NCI-H2029 (cell line): ENCODE results near the gene RPS6KA6.
"Not testable (repeated sequence)": the region's sequence is repeated elsewhere in the genome, so short reads cannot be mapped to it uniquely, and the experiment has no call there.

Experiments used
- DNase-seq: peaks from one replicate; lab custom pipeline; 2025; lab: John Stamatoyannopoulos, UW

RPS6KA6 gene

DNA sequence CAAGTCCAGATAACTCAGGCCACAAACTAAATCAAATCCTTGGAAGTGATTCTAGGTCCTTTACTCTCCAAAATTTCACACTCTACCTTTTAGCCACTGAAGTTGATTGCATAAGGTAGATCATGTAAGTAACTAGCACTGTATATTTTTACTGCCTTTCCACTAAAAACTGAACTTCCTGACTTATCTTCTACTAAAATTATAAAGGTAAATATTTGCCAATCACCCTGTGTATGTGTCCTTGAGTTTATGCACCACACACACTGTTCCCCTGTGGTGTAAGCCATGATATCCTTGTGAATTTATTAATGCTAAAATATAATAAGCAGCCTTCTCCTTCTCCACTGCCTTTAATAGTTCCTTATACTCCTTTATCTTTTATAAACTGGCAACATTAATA is 25.6 kb downstream of the RPS6KA6 start:
- no peak for DNase-seq

DNA sequence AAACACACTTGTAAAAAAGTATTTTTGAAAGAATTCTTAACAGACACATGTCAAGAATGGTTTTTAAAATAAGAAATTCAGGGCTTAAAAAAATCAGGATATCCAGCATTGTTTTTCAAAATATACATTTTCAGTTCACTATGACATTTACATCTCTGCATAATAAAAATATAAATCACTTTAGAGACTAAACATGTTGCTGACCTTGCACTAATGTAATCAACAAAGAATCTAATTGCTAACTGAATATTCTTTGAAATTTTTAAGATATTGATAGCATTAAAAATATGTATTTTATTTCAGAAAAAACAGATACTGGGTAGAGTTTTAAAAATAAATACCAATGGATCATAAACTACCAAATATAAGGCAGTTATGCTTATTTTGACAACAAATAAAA is 26.4 kb downstream of the RPS6KA6 start:
- no peak for DNase-seq

DNA sequence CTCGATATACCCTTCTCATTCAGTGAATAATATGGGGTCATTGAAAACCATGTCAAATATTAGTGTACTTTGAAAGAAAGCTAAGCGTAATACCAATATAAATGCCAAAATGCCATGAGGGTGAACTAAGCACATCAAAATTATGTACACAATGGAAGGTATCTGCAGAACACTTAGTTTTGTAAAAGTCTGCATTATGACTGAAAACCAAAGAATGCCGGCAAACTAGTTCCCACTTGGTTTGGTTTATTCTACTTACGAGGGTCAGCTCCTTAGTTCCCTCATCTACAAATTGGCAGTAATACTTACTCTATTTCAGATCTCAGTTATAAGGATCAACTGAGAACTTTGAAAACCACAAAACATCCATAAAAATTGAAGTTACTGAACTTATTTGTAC is 27.3 kb downstream of the RPS6KA6 start:
- no peak for DNase-seq

DNA sequence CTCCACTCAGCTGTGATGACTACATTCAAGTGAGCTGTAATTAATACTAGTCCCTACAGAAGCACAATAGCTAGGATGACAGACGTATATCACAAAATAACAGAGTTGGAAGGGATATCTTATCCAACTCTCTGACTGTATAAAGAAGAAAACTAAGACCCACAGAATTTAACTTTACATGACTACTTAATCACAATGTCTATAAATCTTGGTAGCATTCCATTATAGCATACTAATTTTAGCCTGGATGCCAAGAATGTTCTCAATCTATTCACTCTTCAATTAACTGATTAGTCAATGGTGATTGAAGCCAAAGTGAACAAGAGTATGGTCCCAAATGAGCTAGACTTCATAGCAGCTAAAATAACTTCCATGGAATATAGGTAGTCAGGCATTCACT is 31.2 kb downstream of the RPS6KA6 start:
- no peak for DNase-seq

DNA sequence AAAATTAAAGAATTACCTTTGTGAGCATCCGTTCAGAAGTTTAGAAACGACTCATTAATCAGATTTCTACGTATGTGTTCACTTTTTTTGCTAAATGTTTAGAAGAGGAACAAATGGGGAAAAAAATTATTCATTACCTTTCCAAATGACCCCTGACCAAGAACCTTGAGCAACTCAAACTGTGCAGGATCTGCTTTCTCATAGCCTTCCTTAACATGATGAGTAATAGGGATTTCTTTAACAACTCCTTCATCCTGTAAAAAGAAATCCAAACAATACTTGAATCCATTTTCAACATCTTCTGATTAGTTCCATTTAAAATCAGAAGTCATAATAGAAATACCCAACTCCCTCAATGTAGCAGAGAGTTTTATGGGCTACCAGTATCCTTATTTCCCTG is 32.1 kb downstream of the RPS6KA6 start:
- no peak for DNase-seq

DNA sequence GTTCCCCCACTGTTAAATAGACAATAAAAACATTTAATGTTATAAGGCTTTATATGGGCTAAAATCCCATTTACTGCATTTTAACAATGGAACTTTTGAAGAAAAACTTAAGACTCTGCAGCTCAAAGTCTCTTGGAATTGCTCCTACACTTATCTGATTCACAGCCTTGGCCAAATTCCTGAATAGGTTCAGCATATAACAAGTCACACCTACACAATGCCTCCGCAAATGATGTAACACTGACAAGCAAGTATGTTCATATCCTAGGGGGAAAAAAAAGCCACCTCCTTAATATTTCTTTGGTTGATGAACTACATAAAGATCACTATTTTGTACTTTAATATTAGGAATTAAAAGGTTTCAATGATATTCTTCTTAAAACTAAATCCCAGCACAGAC is 34.5 kb downstream of the RPS6KA6 start:
- no peak for DNase-seq

DNA sequence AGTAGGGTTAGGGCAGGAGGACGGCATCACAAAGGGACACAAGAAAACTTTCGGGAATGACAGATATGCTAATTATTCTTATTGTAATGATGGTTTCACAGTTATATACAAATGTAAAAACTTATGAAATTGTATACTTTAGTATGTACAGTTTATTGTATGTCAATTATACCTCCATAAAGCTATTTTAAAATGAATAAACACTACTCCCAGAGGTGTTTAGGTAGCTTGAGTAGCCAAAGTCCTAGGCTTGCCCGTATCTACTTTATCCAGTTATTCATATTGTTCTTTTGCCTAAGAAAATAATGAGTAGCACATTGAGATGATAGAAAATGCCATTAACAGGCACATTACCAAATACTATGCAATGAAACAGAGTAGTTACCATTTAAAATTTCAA is 43.0 kb downstream of the RPS6KA6 start:
- DNase-seq: no peak

DNA sequence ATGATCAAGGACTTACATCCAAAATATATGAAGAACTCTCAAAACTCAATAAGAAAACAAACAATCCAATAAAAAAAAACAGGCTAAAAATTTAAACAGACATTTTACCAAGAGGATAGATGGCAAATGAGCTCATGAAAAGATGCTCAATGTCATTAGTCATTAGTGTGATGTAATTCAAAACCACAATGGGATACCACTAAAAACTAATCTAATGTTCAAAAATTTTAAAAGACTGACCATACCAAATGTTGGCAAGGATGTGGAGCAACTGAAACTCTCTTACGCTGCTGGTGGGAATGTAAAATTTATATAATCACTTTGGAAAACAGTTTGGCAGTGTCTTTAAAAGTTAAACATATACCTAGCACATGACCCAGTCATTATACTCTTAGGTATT is 43.7 kb downstream of the RPS6KA6 start:
- no peak for DNase-seq

DNA sequence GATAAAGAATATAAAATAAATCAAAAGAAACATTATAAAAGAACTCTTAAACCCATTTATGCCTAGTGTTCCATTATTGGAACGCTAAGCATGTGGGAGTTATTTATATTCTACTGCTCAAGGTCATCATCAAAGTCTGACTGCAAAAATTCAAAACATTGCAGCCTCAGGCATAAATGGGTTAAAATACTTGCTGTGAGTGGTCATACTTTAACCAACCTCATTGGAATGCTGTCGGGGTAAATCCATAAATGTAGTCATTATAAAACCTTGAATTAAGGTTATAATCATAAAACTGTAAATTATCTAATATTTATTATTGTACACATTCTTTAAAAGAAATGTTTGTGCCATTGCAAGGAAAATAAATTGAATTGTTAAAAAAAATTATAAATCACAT is 55.0 kb downstream of the RPS6KA6 start:
- no peak for DNase-seq

DNA sequence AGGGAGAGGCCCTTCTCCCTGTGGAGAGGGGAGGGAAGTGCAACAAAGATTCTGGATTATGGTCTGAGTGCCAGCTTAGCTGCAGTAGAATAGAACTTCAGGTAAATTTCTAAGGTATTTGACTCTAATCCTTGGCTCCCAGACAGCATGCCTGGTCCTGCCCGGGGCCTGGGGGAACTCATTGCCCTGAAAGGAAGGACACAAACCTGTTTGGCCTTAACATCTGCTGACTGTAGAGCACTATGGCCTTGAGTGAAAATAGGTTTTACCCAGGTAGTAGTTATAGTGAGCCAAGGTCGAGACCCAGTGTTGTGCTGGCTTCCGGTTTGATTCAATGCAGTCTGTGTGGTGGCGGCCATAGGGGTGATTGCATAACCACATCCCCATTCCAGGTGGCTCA is 64.4 kb downstream of the RPS6KA6 start:
- no peak for DNase-seq

DNA sequence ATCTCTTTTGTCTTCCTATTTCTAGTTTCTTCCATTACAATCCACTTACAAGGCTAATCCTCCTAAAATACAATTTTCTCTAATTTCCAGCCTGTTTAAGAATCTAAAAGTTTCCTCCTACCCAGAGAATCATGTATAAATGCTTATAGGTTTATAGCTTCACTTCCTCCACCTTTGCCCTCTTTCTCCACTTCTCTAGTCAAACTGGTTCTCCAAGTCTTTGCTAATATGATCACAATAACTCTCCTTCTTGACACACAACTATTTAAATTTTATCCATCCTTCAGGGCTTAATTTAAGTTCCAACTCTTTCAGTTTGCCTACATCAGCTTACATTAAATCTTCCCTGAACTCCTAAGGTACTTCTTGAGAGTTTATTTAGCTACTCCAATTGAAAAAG is 69.2 kb downstream of the RPS6KA6 start:
- DNase-seq: no peak

DNA sequence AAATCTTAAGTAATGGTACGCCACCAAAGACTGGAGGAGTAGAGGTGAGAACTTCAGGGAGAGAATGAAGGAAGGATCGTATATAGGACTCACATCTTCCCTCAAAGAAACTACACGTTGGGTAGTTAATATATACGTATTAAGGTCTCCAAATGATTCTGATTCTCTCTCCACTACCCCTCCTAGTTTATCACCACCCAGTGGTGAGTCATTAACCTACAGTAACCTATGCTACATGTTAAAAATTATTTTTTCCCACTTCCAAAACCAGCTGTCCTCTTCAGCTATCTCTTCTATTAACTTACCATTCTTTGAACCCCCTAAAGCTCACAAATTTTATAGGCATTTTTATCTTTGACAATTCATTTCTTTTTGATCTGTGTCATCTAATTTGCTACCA is 69.7 kb downstream of the RPS6KA6 start:
- no peak for DNase-seq

DNA sequence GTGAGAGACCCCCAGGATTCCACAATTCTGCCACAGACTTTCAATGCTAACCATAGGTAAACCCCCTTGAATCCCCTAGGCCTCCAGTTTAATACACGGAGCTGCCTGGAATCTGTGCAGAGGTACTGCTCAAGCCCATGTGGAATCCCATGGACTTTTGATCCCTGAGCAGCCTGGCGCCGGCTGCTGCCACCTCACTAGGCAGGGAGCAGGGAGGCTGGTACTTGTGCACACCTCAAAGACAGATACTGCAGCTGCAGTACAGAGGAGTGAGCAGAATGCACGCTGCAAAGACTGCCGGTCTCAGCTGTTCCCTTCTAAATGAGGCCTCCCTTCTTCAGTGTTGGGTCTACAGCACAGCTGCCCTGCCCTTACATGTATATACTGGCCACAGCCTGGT is 79.4 kb downstream of the RPS6KA6 start:
- no peak for DNase-seq

DNA sequence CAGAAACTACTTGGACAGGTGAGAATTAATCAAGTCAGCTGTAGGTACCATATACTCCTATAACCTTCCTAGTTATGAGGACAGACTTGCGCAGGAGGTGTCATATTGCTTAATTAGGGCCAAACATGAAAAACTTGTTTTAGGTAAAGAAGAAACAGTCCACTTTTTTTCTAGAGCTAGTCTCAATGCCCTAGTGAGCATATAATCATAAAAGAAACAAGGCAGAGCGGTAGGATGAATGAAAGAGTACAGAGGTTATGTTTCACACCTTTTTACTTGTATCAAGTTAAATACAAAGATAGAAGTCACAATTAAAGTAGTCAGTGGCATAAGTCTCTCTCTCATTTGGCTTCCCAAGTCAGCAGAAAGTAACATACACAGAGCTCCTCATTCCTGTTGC is 88.9 kb downstream of the RPS6KA6 start:
- no peak for DNase-seq

DNA sequence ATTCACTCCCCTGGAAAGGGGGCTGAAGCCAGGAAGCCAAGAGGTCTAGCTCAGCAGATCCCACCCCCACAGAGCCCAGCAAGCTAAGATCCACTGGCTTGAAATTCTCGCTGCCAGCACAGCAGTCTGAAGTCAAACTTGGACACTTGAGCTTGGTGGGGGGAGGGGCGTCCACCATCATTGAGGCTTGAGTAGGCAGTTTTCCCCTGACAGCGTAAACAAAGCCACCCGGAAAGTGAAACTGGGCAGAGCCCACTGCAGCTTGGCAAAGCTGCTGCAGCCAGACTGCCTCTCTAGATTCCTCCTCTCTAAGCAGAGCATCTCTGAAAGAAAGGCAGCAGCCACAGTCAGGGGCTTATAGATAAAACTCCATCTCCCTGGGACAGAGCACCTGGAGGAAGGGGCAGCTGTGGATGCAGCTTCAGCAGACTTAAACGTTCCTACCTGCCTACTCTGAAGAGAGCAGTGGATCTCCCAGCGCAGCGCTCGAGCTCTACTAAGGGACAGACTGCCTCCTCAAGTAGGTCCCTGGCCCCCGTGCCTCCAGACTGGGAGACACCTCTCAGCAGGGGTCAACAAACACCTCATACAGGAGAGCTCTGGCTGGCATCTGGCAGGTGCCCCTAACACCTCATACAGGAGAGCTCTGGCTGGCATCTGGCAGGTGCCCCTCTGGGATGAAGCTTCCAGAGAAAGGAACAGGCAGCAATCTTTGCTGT is 108.4 kb downstream of the RPS6KA6 start:
- DNase-seq: not testable (repeated sequence)

DNA sequence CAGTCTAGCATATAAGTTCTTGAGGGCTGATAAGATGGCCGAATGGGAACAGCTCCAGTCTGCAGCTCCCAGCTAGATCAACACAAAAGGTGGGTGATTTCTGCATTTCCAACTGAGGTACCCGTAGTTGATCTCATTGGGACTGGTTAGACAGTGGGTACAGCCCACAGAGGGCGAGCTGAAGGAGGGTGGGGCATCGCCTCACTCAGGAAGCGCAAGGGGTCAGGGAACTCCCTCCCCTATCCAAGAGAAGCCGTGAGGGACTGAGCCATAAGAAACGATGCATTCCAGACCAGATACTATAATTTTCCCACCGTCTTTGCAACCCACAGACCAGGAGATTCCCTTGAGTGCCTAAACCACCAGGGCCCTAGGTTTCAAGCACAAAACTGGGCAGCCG is 109.0 kb downstream of the RPS6KA6 start:
- DNase-seq: no peak

DNA sequence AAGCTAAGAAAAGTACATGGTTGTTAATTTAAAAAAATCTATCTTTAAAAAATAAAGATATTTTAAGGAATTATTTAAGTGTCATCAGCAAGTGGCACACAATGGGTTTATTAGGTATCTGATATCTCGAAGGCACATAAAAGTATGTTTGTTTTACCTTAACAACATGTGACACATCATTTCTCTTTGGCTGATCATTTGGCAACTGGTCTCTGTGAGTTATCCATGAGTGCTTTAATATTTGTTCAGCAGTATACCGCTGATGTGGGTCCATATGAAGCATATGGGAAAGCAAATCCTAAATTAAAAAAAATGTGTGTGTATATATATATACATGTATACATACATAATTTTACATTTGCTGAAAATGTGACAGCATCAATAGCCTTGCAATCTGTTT is 123.2 kb downstream of the RPS6KA6 start:
- no peak for DNase-seq

DNA sequence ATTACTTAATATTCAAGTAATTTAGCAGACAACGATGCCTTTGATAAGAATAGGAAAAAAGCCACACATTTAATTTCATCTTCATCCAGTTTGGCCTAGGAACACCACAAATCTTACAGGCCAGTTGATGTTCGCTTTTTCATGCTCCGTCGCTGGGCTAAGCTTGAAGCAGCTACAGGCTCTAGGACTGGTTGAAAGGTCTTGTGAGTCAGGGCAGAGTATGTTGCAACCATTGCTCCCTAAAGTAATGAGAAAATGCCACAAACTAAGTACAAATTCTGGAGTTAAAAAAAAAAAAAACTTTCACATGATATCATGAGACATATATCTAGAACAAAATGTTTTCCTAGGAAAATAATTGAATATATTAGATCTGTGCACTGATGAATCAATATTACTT is 123.8 kb downstream of the RPS6KA6 start:
- no peak for DNase-seq

DNA sequence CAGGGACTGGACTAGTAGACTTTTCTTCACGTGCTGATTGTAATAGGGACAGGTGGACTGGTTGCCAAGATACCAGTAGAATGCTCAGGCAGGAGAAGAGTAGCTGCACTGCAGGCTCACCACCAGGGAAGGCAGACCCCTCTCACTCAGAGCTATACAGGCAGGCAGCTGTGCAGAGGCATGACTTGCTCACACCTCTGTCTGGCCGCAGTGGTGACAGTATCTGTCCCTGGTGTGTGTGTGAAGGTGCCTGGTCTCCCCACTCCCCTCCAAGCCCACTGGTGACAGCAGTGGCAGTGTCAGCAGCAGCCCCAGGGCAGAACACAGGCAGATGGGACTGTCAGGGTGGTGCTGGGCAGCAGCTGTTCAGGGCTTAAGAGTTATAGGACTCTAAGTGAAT is 140.7 kb downstream of the RPS6KA6 start:
- DNase-seq: no peak

DNA sequence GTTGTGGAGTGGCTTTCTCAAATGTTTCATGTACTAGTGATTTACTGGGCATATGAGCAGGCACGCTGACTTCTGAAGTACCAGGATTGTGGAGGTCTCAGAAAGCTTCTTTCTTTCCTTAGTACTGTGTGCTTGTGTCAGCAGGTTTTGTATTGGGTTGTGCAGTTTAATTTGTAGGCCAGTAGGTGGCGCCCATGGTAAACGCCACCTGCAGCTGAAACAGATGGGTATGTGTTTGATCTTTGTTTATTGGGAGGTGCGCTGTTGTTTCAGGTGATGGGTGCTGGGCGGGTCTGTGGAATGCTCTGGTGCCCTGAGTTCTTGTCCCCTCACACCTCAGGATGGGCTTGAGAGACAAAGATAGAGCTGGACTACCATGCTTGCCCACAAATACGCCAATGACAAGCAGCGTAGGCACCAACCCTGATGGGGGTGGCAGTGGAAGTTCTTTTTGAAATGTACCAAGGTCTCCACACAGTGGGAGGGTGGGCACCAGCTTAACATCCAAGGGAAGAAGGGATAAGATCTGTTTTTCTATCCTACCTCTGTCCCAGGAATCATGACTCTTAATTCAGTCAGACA is 141.5 kb downstream of the RPS6KA6 start:
- DNase-seq: no peak

DNA sequence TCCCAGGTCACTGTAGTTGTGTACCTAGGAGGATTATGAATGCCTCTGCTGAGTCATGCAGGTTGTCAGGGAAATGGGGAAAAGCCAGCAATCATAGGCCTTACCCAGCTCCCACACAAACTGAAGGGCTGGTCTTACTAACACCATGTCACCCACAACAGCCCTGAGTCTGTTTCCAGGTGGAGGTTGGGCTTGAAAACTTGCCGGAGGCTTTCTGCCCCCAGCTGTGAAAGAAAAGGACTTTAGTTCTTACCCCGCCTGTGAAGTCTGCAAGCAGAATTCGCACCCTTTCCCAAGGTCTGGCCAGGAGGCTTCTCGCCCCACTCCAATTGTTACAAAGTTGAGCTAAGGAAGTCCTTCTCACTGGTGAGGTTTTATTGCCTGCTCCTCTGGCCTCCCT is 143.9 kb downstream of the RPS6KA6 start:
- DNase-seq: no peak
